Lower lobe of right lung (tissue), 2 donors: ENCODE measurements around the gene UQCC3. TPM values are rescaled to one million over a fixed set of nuclear protein-coding genes. Genes with fewer than 3 reads are reported as not detected.
A peak's percentile ranks its signal among the peaks of the same experiment; 100 is the strongest.
"Not testable (repeated sequence)": the region's sequence is repeated elsewhere in the genome, so short reads cannot be mapped to it uniquely, and the experiment has no call there.

ENCODE experiments used
- ATAC-seq, 2 donors: fragments of 200-7000 bp; cut with Tn5 transposase; one replicate each; pipeline ENCODE4 v1.9.1; 2020 to 2022; ENCODE audit warnings: mild to moderate bottlenecking in 2 of 2, moderate library complexity in 2 of 2
- DNase-seq: peaks from one replicate; pipeline ENCODE4 v3.0.0-alpha.2; 2020
- H3K27ac ChIP-seq: fragments of 200-600 bp; one replicate; pipeline ENCODE4 v1.8.0; 2022
- H3K27me3 ChIP-seq: fragments of 200-600 bp; one replicate; pipeline ENCODE4 v1.8.0; 2022; ENCODE audit warnings: low read depth
- H3K36me3 ChIP-seq: fragments of 200-600 bp; one replicate; pipeline ENCODE4 v1.8.0; 2022; ENCODE audit warnings: mild to moderate bottlenecking
- H3K4me1 ChIP-seq: fragments of 200-600 bp; one replicate; pipeline ENCODE4 v1.8.0; 2022
- H3K4me3 ChIP-seq: fragments of 200-600 bp; one replicate; pipeline ENCODE4 v1.8.0; 2022; ENCODE audit warnings: mild to moderate bottlenecking
- H3K9me3 ChIP-seq: fragments of 200-600 bp; one replicate; pipeline ENCODE4 v1.8.0; 2022
- intact Hi-C: fragments of 100-400 bp; cut with DNase I; formaldehyde crosslinking; loops from one replicate; pipeline ENCODE4 v1.11.0; 2022
- total RNA-seq: library from RNA; stranded (reverse); fragmentation: NEBNext Ultra II Directional; extraction: Animal tissue kit (Norgen Biotek cat#: 25700); gene quantifications from one replicate; pipeline ENCODE4 v1.2.1, GENCODE V29; 2021
- TF ChIP-seq, protein P1 (sequence below): fragments of 200-600 bp; IDR thresholded peaks from one replicate; pipeline ENCODE4 v1.8.0; 2022; ENCODE audit warnings: antibody characterized with exemption, mild to moderate bottlenecking
- donor health status: DM: no; HTN: yes; CAD: no; lungs with severe emphysema.

The UQCC3 gene
- total RNA-seq, 1 donor from 2014 or later = 6.1 TPM

DNA sequence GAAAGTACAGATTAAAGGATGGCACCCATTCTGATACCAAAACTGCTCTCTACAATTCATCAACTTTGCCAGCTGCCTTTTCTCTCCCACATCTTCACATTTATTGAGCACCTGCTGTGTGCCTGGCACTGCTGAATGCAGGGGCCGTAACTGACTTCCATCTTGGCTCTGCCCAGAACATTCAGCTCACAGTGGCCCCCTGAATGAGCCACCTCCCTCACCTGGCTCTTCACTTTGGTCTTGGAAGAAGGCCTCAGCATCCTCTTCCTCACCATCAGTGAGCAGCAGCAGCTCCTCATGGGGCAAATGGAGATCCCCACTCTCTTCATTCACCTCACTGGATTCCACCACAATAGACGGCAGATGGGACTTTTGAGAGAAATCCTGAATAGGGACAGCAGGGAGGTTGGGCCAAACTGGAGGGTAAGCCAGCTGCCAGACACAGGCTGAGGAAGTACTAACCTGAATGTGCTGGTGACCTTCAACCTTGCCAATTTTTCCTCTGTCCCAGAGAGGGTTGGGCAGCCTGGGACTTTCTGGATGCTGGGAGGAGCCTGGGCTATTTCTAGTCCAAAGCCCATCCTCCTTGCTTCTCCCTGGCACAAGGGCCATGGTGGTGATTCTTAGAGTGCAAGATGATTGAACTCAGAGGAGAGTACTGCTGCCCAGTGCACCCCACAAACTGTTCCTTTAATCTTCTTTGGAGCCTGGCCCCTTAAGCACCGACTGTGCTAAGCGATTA is 1.9 kb upstream of the UQCC3 start:
- intact Hi-C loops = no loop called here
- Histone ChIP-seq H3K27ac (no peak overlapping the region), H3K4me3 (no peak overlapping the region), H3K36me3 (peaks cover 35% of the 10 kb centered on the region), H3K4me1 (peaks cover 54% of the 10 kb centered on the region), H3K27me3 (no peaks in the 10 kb centered on the region), H3K9me3 (no peaks in the 10 kb centered on the region)
- ATAC-seq (no peak), DNase-seq (no peak)
- TF ChIP-seq, protein P1, sequence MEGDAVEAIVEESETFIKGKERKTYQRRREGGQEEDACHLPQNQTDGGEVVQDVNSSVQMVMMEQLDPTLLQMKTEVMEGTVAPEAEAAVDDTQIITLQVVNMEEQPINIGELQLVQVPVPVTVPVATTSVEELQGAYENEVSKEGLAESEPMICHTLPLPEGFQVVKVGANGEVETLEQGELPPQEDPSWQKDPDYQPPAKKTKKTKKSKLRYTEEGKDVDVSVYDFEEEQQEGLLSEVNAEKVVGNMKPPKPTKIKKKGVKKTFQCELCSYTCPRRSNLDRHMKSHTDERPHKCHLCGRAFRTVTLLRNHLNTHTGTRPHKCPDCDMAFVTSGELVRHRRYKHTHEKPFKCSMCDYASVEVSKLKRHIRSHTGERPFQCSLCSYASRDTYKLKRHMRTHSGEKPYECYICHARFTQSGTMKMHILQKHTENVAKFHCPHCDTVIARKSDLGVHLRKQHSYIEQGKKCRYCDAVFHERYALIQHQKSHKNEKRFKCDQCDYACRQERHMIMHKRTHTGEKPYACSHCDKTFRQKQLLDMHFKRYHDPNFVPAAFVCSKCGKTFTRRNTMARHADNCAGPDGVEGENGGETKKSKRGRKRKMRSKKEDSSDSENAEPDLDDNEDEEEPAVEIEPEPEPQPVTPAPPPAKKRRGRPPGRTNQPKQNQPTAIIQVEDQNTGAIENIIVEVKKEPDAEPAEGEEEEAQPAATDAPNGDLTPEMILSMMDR = no peak

DNA sequence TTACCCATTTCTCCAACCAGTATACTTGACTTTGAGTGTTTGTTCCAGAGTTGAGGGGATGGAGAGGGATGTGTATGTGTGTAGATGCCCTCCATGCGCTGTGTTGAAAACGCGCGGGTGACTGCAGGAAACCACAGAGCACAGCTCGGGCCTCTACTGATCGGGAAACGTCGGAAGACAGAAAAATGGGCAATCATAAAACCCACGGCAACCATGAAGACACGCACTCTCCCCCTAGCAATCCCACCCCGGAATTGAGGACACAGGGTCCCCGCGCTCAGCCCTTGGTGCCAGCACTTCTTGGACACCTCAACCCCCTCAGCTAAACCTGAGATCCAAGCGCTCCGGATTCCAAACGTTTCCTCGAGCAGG is 251 bp upstream of the UQCC3 start:
- no peaks in the 10 kb centered on the region for H3K9me3 ChIP-seq
- H3K4me1 ChIP-seq = peaks cover 51% of the 10 kb centered on the region
- H3K4me3 ChIP-seq = peak overlapping the region; percentile 98
- no peak for DNase-seq
- no peaks in the 10 kb centered on the region for H3K27me3 ChIP-seq
- H3K36me3 ChIP-seq = peaks cover 49% of the 10 kb centered on the region
- ATAC-seq = peak; percentile 52 to 55
- intact Hi-C loops = no loop called here
- TF ChIP-seq, protein P1 = no peak
- peak overlapping the region; percentile 93 for H3K27ac ChIP-seq

DNA sequence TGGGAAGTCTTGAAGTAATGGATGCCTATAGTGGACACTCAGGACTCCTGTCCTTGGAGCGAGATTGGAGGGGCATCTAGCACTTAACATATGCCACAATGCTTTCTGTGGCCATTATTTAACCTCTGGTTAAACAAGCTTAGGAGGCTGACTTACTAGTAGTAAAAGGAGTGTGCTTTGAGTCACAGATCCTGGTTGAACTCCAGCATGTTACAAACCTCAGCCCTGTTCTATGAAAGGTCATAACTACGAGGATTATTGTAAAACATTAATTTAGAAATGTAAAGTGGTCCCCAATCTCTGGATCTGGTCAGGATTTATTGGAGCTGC is 1.7 kb downstream of the UQCC3 start:
- Histone ChIP-seq H3K27ac (no peak overlapping the region), H3K27me3 (no peaks in the 10 kb centered on the region), H3K4me3 (no peak overlapping the region), H3K4me1 (peaks cover 43% of the 10 kb centered on the region), H3K9me3 (no peaks in the 10 kb centered on the region), H3K36me3 (peaks cover 50% of the 10 kb centered on the region)
- TF ChIP-seq, protein P1 = no peak
- DNase-seq = no peak
- no peak for ATAC-seq
- intact Hi-C loops = no loop called here

DNA sequence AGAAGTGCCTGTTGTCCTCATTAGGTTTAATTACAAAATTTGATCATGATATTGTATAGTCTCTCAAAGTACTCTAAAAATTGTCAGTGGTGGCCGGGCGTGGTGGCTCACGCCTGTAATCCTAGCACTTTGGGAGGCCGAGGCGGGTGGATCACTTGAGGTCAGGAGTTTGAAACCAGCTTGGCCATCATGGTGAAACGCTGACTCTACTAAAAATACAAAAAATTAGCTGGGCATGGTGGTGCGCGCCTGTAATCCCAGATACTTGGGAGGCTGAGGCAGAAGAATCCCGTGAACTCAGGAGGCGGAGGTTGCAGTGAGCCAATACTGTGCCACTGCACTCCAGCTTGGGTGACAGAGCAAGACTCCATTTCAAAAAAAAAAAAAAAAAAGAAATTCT is 3.9 kb downstream of the UQCC3 start:
- ATAC-seq, H3K27ac ChIP-seq, H3K4me3 ChIP-seq, DNase-seq, H3K27me3 ChIP-seq, intact Hi-C loops, H3K9me3 ChIP-seq: not testable (repeated sequence)
- Histone ChIP-seq H3K4me1 (peaks cover 50% of the 10 kb centered on the region), H3K36me3 (peaks cover 50% of the 10 kb centered on the region)

DNA sequence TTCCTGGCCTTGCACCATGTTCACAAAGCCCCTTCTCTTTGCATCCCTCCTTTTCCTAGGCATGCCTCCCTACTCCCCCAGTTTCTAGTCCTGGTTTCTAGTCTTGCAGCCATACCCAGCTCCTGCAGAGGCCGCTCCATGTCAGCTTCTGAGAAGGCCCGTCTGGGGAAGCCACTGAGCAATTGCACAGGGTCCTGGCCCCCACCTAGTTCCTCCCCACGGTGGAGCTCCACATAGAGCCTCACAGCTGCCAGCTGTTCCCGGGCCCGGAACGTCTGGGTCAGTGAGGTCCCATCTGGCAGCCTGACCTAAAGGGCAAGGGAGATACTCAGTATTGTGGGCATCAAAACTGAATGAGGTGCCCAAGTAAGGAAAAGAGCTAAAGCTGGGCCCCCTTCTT is 5.2 kb downstream of the UQCC3 start:
- peaks cover 50% of the 10 kb centered on the region for H3K36me3 ChIP-seq
- H3K9me3 ChIP-seq = no peaks in the 10 kb centered on the region
- no peaks in the 10 kb centered on the region for H3K27me3 ChIP-seq
- TF ChIP-seq, protein P1 = no peak
- DNase-seq (no peak), ATAC-seq (no peak)
- peaks cover 50% of the 10 kb centered on the region for H3K4me1 ChIP-seq
- H3K27ac ChIP-seq = no peak overlapping the region
- intact Hi-C loops = no loop called here
- no peak overlapping the region for H3K4me3 ChIP-seq

DNA sequence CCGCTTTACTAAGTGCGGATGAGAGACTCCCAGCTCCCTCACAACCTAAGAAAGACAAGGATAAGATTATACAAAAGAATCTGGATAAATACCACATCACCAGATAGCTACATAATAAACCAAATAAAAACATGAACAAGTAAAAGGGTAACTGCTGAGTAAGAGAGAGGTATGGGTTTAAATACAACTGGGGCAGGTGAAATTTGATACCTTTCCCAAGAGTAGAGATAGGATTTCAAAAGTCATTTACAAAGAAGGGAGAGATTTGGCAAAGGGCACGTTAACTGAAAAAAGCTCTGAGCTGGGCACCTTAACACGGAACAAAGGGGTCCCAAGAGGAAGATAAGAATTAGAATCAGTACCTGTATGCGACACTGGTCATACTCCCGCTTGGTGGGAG is 5.7 kb downstream of the UQCC3 start:
- intact Hi-C loops = no loop called here
- ATAC-seq = no peak
- peaks cover 50% of the 10 kb centered on the region for H3K36me3 ChIP-seq

More for the DNA sequence above, 5.7 kb downstream of the UQCC3 start:
- Histone ChIP-seq H3K9me3 (no peaks in the 10 kb centered on the region), H3K27ac (no peak overlapping the region), H3K4me1 (peaks cover 49% of the 10 kb centered on the region), H3K4me3 (no peak overlapping the region), H3K27me3 (no peaks in the 10 kb centered on the region)
- TF ChIP-seq, protein P1 = no peak
- no peak for DNase-seq
